Stimulated activated CD4-positive, alpha-beta T cell treated with anti-CD3 and anti-CD28 coated beads, TNF-alpha, amount 100 ng/mL, for 48 hours (primary cell): ENCODE results near the gene NOC4L.
"Not testable (repeated sequence)": the region's sequence is repeated elsewhere in the genome, so short reads cannot be mapped to it uniquely, and the experiment has no call there.

Experiments used
- DNase-seq, 3 donors: peaks; one replicate each; pipeline ENCODE4 v3.0.0-alpha.2; 2020; ENCODE audit warnings: low read depth in 3 of 3

NOC4L gene

DNA sequence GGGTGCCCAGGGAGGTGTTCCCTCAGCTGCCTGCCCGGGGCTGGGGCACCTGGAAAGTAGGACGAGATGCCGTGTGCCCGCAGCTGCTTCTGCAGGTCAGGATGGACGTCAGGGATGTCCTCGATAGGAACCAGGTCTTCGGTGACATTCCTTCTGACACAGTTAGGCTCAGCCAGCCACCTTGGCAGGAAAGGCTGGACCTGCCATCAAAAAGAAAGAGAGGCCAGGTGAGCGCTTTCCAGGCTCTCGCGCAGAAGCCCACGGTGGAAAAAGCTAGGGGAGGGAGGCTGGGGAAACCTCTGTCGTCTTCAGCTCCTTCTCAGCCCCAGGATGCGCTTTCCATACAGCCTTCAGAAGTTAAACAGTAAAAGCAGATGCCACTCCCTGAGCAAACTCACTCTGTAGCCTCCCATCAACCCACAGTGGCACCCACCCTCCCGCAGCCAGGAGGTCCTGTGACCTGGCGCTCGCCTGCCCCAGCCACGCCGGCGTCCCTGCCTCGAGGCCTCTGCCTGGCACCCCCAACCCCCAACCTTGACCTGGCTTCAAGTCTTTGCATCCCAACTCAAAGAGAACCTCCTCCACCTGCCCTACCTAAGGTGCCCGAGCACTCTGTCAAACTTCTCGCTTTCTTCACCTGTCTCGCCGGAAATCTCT, 1.4 kb upstream of the NOC4L start:
- DNase-seq = no peak

GRCh38 chr12:132143336-132144071, 753 bp upstream of the NOC4L start:
- DNase-seq = no peak

GRCh38 chr12:132144810-132145168, 532 bp downstream of the NOC4L start:
- DNase-seq = no peak

GRCh38 chr12:132145334-132145733, 1.1 kb downstream of the NOC4L start:
- DNase-seq = no peak

- DNase-seq = no peak
These were observed 1.8 kb downstream of the NOC4L start for GRCh38 chr12:132146098-132146497.

DNA sequence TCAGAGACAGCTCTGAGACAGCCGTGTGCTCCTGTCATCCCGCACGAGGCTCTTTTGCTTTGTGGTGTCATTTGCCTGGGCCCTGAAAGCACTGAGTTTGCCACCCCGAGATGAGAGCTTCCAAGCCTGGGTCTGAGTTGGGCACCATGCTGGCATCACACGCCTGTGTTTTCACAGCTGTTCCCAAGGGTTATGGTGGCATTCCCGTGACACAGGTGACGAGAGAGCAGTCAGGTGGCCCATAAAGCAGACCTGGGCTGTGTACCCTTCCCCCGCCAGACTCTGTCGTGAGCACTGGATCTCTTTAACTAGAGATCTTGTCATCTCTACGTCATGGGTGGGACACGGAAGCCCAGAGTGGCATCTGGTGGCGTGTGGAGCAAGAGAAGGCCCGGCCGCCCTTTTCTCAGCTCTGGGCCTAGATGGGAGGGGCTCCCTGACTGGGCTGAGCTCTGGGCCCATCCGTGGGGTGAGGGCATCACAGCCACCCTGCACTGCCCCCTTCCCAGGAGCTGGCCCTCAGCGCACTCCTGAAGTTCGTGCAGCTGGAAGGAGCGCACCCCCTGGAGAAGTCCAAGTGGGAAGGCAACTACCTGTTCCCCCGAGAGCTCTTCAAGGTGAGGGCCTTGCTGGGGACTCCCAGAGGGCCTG, 2.6 kb downstream of the NOC4L start:
- DNase-seq = no peak

GRCh38 chr12:132147423-132148367, 3.4 kb downstream of the NOC4L start:
- DNase-seq = no peak

- no peak for DNase-seq
These were observed 4.2 kb downstream of the NOC4L start for GRCh38 chr12:132148368-132149045.

DNA sequence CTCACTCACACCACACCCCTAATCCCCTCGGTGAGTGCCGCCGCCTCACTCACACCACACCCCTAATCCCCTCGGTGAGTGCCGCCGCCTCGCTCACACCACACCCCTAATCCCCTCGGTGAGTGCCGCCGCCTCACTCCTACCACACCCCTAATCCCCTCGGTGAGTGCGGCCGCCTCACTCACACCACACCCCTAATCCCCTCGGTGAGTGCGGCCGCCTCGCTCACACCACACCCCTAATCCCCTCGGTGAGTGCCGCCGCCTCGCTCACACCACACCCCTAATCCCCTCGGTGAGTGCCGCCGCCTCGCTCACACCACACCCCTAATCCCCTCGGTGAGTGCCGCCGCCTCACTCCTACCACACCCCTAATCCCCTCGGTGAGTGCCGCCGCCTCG, 5.3 kb downstream of the NOC4L start:
- not testable (repeated sequence) for DNase-seq

GRCh38 chr12:132150780-132151144, 6.5 kb downstream of the NOC4L start:
- DNase-seq = no peak

- no peak for DNase-seq
These were observed 7.0 kb downstream of the NOC4L start for GRCh38 chr12:132151145-132151765.

DNA sequence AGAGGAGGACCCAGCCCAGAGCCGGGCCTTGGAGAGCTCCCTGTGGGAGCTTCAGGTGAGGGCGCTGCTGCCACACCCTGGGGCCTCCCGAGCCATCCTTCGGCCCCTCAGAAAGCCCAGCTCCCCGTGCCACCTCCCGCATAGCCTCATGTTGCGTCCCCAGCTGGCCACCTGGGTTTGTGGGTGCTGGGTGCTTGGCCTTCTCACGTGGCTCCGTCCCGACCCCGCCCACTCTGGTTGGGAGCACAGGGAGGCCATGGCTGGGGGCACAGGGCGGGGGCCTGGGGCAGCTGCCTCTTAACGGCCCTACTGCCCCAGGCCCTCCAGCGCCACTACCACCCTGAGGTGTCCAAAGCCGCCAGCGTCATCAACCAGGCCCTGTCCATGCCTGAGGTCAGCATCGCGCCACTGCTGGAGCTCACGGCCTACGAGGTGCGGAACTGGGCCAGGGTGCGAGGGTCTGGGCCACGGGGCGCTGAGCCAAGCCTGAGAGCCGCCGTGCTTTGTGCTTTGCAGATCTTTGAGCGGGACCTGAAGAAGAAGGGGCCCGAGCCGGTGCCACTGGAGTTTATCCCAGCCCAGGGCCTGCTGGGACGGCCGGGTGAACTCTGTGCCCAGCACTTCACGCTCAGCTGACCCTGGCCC, 7.6 kb downstream of the NOC4L start:
- DNase-seq = no peak

DNA sequence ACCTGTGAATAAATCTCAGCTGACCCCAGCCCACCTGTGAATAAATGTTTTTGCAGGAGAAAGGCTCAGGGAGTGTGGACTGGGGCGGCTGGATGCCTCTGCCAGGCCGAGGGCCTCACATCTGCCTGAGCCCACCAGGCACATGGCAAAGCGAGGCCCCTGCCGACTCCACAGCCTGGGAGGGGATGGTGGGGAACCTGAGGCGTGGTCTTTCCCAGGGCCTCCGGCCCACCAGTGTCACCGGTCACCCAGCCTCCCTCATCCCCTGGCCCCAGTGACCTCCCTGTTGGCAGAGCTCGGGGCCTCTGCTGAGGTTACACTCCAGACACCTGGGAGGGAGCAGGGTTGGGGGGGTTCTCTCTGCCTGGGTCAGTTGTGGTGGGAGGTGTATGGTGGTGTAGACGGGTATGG, 8.2 kb downstream of the NOC4L start:
- no peak for DNase-seq

- DNase-seq = no peak
These were observed 8.7 kb downstream of the NOC4L start for GRCh38 chr12:132152953-132153352.

DNA sequence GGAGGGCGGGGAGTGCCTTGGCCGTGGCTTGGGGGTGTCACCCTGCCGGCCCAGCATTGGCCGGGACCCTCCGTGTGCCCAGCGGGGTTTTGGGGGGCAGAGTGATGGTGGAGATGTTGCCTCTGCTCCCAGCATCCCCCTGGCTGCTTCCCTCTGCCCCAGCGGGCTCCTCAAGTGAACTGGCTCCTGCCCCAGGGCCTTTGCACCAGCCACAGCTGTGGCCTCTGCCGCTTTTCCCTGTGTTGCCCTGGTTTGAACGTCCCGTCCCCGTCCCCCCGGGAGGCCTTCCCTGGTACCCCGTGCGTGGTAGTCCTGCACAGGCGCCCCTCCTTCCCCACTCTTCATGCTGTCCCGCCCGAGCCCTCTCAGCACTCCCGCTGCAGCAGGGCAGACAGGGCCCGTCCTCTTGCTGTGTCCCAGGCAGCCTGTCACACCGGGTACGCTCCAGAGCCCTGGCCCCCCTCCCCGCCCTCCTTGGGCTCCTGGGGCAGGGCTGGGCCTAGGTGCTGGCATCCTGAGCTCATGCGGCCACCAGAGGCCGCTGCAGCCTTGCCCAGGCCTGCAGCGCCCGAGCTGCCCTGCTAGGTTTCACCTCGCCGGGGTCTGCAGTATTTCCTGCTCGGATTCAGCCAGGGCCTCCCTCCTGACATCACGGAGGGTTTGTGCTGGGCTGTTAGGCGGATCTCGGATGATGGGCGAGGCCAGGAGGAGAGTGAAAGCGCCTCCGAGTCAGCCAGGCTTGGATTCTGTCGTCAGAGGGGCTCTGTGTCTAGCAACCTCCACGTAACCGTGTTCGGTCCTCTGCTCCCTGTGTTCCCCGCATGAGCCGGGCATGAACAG, 9.5 kb downstream of the NOC4L start:
- DNase-seq = peak; percentile 30 to 47 (median 43)

GRCh38 chr12:132154341-132154761, 10.1 kb downstream of the NOC4L start:
- no peak for DNase-seq

GRCh38 chr12:132154941-132155770, 10.9 kb downstream of the NOC4L start:
- no peak for DNase-seq

DNA sequence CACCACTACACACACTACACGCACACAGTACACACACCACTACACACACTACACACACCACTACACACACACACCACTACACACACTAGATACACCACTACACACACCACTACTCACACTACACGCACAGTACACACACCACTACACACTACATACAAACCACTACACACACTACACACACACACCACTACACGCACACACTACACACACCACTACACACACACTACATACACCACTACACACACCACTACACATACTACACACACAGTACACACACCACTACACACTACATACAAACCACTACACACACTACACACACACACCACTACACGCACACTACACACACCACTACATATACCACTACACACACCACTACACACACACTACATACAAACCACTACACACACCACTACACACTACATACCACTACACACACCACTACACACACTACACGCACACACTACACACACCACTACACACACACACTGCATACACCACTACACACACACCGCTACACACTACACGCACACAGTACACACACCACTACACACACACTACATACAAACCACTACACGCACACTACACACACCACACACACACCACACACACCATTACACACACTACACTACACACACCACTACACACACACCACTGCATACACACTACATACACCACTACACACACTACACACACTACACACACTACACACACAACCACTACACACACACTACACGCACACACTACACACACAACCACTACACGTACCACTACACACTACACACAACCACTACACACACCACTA, 11.7 kb downstream of the NOC4L start:
- DNase-seq = no peak
